SK-N-MC (cell line): ENCODE measurements around the gene RUNX2.

Source experiments
- EZH2 ChIP-seq: fragments of 200-600 bp; sonication (generic); IDR thresholded peaks from one replicate; pipeline ENCODE4 v1.6.1; 2017; ENCODE audit warnings: antibody characterized with exemption
- FOXP2 ChIP-seq: optimal IDR thresholded peaks from 2 replicates; pipeline ENCODE3; 2011; ENCODE audit warnings: mild to moderate bottlenecking, moderate library complexity; ENCODE audit not compliant: insufficient read depth; ENCODE audit errors: extremely low read length, control extremely low read depth
- POLR2AphosphoS5 ChIP-seq: IDR thresholded peaks from 2 replicates; pipeline ENCODE4 v1.6.1; 2012; ENCODE audit warnings: mild to moderate bottlenecking, low read depth, low read length, borderline replicate concordance

DNA sequence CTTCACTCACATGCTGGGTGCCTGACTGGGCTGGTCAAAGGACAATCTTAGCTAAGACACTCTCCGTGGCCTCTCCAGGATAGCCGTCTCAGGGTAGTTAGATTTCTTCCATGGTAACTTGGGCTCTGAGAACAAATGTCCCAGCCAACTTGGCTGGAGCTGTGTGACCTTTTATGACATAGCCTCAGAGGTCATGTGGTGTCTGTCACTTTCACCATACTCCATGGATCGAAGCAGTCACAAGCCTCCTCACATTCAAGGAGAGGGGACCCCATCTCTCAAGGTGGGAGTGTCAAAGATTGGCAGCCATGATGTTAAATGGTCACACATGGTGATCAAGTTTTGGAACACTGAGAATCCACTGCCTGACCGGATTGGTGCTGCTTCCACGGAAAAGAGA, 240.5 kb downstream of the RUNX2 start:
- TF ChIP-seq POLR2AphosphoS5 (no peak), EZH2 (no peak), FOXP2 (no peak)
